GM12874 (cell line): ENCODE data around the gene NLRC5.

Experiments used
- CTCF ChIP-seq: IDR thresholded peaks from 2 replicates; pipeline ENCODE4 v1.5.1; 2011; ENCODE audit warnings: low read depth, mild to moderate bottlenecking, control low read depth, low read length, moderate library complexity; ENCODE audit not compliant: insufficient read depth

Gene NLRC5

GRCh38 chr16:57132470-57132869, 143.1 kb downstream of the NLRC5 start:
- no peak for TF ChIP-seq CTCF

- no peak for TF ChIP-seq CTCF
These were observed 143.7 kb downstream of the NLRC5 start for GRCh38 chr16:57133031-57133430.
